K562 (cell line): ENCODE results near the gene PHF19. TPM values are rescaled to one million over a fixed set of nuclear protein-coding genes. Genes with fewer than 3 reads are reported as not detected.

Experiments
- CEBPG ChIP-seq, 3 experiments: fragments of 200-800 bp in 1 of 3; sonication (Bioruptor generic) in 1 of 3; sonication (generic) in 1 of 3; formaldehyde crosslinking in 1 of 3; IDR thresholded peaks in 2 of 3; conservative IDR thresholded peaks in 1 of 3; 2 replicates each; pipeline versions ENCODE4 v1.6.1 to v1.8.0; 2016 to 2022; ENCODE audit warnings: missing compliant biosample characterization in 2 of 3, missing genetic modification characterization in 2 of 3, mild to moderate bottlenecking in 1 of 3, missing genetic modification reagents in 1 of 3
- ELF1 ChIP-seq: fragments of 200-800 bp; sonication (Bioruptor generic); IDR thresholded peaks from 2 replicates; pipeline ENCODE4 v1.6.1; 2016; ENCODE audit warnings: missing genetic modification characterization, missing compliant biosample characterization
- MCM7 ChIP-seq, 2 experiments: fragments of 450-650 bp; IDR thresholded peaks; 2 replicates each; pipeline ENCODE4 v1.6.1; 2016 to 2018
- NRF1 ChIP-seq, 2 experiments: fragments of 450-650 bp; IDR thresholded peaks in 1 of 2; conservative IDR thresholded peaks in 1 of 2; 2 replicates each; pipeline ENCODE4 v1.6.1; 2014; ENCODE audit warnings: mild to moderate bottlenecking in 2 of 2
- RBBP5 ChIP-seq: fragments of 200-600 bp; sonication (generic); IDR thresholded peaks from 2 replicates; pipeline ENCODE4 v1.6.1; 2012; ENCODE audit warnings: borderline replicate concordance, mild to moderate bottlenecking, low read length, control low read depth, inconsistent platforms; ENCODE audit not compliant: insufficient read depth, poor library complexity, severe bottlenecking
- RBM25 ChIP-seq: fragments of 200-400 bp; formaldehyde crosslinking; IDR thresholded peaks from 2 replicates; pipeline ENCODE4 v1.6.1; 2018; ENCODE audit warnings: low read length, low read depth, moderate library complexity; ENCODE audit not compliant: severe bottlenecking
- SMC3 ChIP-seq: conservative IDR thresholded peaks from 2 replicates; pipeline ENCODE4 v1.6.1; 2011; ENCODE audit warnings: low read depth, low read length, improper control_type of control experiment; ENCODE audit not compliant: insufficient read depth
- SNIP1 ChIP-seq: fragments of 450-650 bp; IDR thresholded peaks from 2 replicates; pipeline ENCODE4 v1.7.1; 2017; ENCODE audit warnings: low read depth, mild to moderate bottlenecking
- STAT5A ChIP-seq: IDR thresholded peaks from 2 replicates; pipeline ENCODE4 v1.6.1; 2012; ENCODE audit warnings: low read length, inconsistent platforms, borderline replicate concordance
- ZNF717 ChIP-seq: fragments of 250-450 bp; sonication (Bioruptor Pico); IDR thresholded peaks from 2 replicates; pipeline ENCODE4 v1.5.0; 2021
- polyA plus RNA-seq, 8 experiments: library from polyadenylated mRNA; depleted of rRNA in 4 of 8; stranded (reverse) in 5 of 8; unstranded in 3 of 8; fragments of >200 nt; fragmentation: Nextera tagmentation in 2 of 8; fragmentation: Illumina TruSeq in 1 of 8; extraction: Ambion mirVana in 2 of 8; extraction: Trizol in 1 of 8; gene quantifications; 2 replicates each; pipeline versions ENCODE4 v1.2.1 to v1.2.3, GENCODE V29; 2011 to 2014; ENCODE audit warnings: inconsistent platforms in 1 of 8, missing spikeins in 1 of 8
- total RNA-seq, 7 experiments: library from RNA; depleted of rRNA in 6 of 7; stranded (reverse); fragments of >200 nt in 6 of 7; fragmentation: Illumina TruSeq in 2 of 7; extraction: Trizol in 2 of 7; gene quantifications; 2 replicates each; pipeline versions ENCODE4 v1.2.1 to v1.2.3, GENCODE V29; 2011 to 2021; ENCODE audit warnings: low replicate concordance in 1 of 7
- TF ChIP-seq, protein P1 (sequence below): fragments of 250-450 bp; sonication (Bioruptor Pico); IDR thresholded peaks from 2 replicates; pipeline ENCODE4 v1.8.0; 2022; ENCODE audit warnings: moderate library complexity, mild to moderate bottlenecking, inconsistent platforms
- TF ChIP-seq, protein P2 (sequence below): fragments of 250-450 bp; sonication (Bioruptor Pico); IDR thresholded peaks from 2 replicates; pipeline ENCODE4 v1.4.0; 2020; ENCODE audit warnings: mild to moderate bottlenecking, moderate library complexity
- TF ChIP-seq, protein P3 (sequence below): IDR thresholded peaks from 2 replicates; pipeline ENCODE4 v1.6.1; 2012; ENCODE audit warnings: low read depth, low read length, improper control_type of control experiment, borderline replicate concordance

Gene PHF19
- total and polyA plus RNA-seq, 9 of the 15 experiments (the other 6 are each of a cell fraction or from before 2014, with no cell fraction given), result 95.8 to 403 (median 255) TPM

DNA sequence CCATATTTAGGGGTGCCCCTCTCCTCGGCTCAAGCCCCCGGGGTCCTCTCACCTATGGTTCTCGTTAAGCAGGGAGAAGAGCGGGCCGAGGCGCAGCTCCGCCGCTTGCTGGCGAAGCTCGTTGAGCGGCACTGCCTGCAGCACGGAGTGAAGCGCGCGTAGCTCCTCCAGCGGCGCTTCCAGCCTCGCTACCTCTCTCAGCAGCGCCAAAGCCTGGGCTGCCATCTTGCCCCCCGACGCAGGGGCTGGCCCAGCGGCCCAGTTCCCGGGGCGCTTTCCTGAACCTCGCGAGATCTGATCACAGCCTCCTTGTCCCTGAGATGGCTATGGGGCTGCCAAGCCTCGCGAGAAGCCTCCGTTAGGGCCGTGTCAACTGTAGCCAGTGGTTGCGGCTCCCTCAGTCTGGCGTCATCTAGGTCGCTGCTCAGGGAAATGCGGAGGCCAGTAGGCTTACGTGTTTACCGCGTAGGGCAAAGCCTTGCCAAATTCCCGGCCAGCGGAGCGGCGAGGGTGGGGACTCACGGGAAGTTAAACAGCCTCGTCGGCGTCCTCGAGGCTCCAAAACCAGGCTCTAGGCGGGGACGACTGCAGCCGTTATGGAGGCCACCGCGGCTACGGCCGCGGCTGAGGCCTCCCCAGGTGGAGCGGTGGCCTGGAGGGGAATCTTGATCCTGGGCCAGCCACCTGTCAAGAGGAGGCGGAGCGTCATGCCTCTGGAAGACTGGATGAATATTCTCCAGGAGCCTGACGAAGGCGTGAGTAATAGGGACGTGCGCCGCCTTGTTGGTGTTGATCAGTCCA lies 34.1 kb downstream of the PHF19 start, which contains the start of gene PSMD5 (continued):
- TF ChIP-seq RBBP5 (peak; percentile 98), ZNF717 (CRISPR knock-in tag) (no peak), NRF1 (conservative IDR thresholded peaks at IDR 0.05 in 1 of 2, IDR thresholded peaks at IDR 0.05 in 1 of 2) (no peak), RBM25 (no peak), CEBPG (CRISPR knock-in tag; IDR thresholded peaks at IDR 0.05) (no peak), CEBPG (tag; conservative IDR thresholded peaks at IDR 0.05 in 1 of 2, IDR thresholded peaks at IDR 0.05 in 1 of 2) (peak in 1 of 2 experiments; percentile 75; a peak in 2 of 4 replicates), MCM7 (IDR thresholded peaks at IDR 0.05) (no peak), STAT5A (no peak), SMC3 (peak; percentile 42; the same call in 1 of the 2 replicates), ELF1 (tag) (no peak), SNIP1 (no peak)
- TF ChIP-seq, protein P1, sequence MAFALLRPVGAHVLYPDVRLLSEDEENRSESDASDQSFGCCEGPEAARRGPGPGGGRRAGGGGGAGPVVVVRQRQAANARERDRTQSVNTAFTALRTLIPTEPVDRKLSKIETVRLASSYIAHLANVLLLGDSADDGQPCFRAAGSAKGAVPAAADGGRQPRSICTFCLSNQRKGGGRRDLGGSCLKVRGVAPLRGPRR (CRISPR knock-in tag), result no peak
- TF ChIP-seq, protein P2, sequence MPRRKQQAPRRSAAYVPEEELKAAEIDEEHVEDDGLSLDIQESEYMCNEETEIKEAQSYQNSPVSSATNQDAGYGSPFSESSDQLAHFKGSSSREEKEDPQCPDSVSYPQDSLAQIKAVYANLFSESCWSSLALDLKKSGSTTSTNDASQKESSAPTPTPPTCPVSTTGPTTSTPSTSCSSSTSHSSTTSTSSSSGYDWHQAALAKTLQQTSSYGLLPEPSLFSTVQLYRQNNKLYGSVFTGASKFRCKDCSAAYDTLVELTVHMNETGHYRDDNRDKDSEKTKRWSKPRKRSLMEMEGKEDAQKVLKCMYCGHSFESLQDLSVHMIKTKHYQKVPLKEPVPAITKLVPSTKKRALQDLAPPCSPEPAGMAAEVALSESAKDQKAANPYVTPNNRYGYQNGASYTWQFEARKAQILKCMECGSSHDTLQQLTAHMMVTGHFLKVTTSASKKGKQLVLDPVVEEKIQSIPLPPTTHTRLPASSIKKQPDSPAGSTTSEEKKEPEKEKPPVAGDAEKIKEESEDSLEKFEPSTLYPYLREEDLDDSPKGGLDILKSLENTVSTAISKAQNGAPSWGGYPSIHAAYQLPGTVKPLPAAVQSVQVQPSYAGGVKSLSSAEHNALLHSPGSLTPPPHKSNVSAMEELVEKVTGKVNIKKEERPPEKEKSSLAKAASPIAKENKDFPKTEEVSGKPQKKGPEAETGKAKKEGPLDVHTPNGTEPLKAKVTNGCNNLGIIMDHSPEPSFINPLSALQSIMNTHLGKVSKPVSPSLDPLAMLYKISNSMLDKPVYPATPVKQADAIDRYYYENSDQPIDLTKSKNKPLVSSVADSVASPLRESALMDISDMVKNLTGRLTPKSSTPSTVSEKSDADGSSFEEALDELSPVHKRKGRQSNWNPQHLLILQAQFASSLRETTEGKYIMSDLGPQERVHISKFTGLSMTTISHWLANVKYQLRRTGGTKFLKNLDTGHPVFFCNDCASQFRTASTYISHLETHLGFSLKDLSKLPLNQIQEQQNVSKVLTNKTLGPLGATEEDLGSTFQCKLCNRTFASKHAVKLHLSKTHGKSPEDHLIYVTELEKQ (CRISPR knock-in tag), result no peak
- TF ChIP-seq, protein P3, sequence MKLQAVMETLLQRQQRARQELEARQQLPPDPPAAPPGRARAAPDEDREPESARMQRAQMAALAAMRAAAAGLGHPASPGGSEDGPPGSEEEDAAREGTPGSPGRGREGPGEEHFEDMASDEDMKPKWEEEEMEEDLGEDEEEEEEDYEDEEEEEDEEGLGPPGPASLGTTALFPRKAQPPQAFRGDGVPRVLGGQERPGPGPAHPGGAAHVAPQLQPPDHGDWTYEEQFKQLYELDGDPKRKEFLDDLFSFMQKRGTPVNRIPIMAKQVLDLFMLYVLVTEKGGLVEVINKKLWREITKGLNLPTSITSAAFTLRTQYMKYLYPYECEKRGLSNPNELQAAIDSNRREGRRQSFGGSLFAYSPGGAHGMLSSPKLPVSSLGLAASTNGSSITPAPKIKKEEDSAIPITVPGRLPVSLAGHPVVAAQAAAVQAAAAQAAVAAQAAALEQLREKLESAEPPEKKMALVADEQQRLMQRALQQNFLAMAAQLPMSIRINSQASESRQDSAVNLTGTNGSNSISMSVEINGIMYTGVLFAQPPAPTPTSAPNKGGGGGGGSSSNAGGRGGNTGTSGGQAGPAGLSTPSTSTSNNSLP, result peak; percentile 36; the same call in 1 of the 2 replicates
